Calu3 (cell line): Measurements from ENCODE around the gene CRB2. TPM values are rescaled to one million over a fixed set of nuclear protein-coding genes. Genes with fewer than 3 reads are reported as not detected.

ENCODE experiments used
- BruUV-seq: library from RNA; stranded (reverse); fragments of 400-500 nt; replicated peaks from 2 replicates; lab custom pipeline; 2021; lab: Mats Ljungman, UMichigan
- CTCF ChIA-PET: fragments of 300-600 bp; sonication (Branson Sonifier 250); formaldehyde crosslinking; loops from one replicate; lab custom pipeline; 2022; ENCODE audit warnings: antibody characterized with exemption; lab: Charles Lee
- DNase-seq: peaks from one replicate; pipeline ENCODE4 v3.0.0; 2022
- H3K27ac Mint-ChIP-seq: one replicate; pipeline ENCODE4 v1.8.0; 2022; ENCODE audit warnings: mixed read lengths; ENCODE audit not compliant: unreplicated experiment
- H3K27me3 Mint-ChIP-seq: one replicate; pipeline ENCODE4 v1.8.0; 2022; ENCODE audit warnings: mixed read lengths; ENCODE audit not compliant: unreplicated experiment
- H3K36me3 Mint-ChIP-seq: one replicate; pipeline ENCODE4 v1.8.0; 2022; ENCODE audit warnings: mild to moderate bottlenecking, moderate library complexity, mixed read lengths; ENCODE audit not compliant: insufficient read depth, unreplicated experiment
- H3K4me1 Mint-ChIP-seq: one replicate; pipeline ENCODE4 v1.8.0; 2022; ENCODE audit warnings: mild to moderate bottlenecking, low read depth, mixed read lengths; ENCODE audit not compliant: unreplicated experiment
- H3K4me3 Mint-ChIP-seq: one replicate; pipeline ENCODE4 v1.8.0; 2022; ENCODE audit warnings: mild to moderate bottlenecking, low read depth, moderate library complexity, mixed read lengths; ENCODE audit not compliant: unreplicated experiment
- H3K9me3 Mint-ChIP-seq: one replicate; pipeline ENCODE4 v1.8.0; 2022; ENCODE audit warnings: low read depth, mixed read lengths; ENCODE audit not compliant: unreplicated experiment
- intact Hi-C: fragments of 100-400 bp; cut with micrococcal nuclease; formaldehyde crosslinking; loops from one replicate; pipeline ENCODE4 v1.10.0; 2022; ENCODE audit not compliant: unreplicated experiment
- total RNA-seq: library from RNA; stranded (reverse); gene quantifications from 2 replicates; pipeline ENCODE4 v1.2.3, GENCODE V29; 2022
- TF ChIP-seq, protein P1 (sequence below): fragments of 200-600 bp; IDR thresholded peaks from one replicate; pipeline ENCODE4 v1.8.0; 2022; ENCODE audit warnings: antibody characterized with exemption; ENCODE audit not compliant: unreplicated experiment

Gene CRB2
- total RNA-seq, 1 experiment from 2014 or later: not detected

DNA sequence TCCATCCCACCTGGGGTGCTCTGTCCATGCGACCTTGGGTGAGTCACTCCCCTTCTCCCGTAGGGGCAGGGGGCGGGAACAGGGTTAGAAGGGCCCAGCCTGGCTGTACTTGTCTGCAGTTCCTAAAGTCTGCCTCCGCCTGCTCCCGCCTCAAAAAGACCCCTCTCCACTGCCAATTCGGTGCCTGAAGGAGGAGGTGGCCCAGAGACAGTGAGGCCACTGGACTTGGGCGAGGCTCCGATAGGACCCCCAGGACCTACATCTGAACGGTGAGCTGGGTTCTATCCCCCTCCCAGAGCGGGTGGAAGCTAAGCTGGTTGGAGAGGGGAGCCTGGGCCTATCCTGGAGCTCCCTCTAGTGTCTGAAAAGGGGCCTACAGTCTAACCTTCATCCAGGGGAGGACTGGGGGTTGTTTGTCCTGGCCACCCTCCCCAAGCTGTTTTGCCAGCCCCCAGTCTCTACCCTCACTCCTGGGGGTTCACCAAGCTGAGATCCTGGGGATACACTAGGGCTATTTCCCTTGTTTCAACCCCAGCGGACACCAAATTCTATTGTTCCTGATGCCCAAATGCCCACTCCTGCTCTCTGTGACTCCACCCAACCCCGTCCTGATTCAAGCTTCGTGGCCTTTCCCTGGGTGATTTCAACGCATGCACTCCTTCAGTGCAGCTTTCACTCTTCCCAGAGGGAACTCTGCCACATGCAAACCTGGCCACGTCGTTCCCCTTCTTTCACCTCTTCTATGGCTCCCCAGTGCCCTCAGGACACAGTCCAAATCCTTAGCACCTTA is 6.1 kb upstream of the CRB2 start:
- DNase-seq: peak; percentile 66
- Mint-ChIP-seq H3K4me1 (no peaks in the 10 kb centered on the region), H3K4me3 (no peak overlapping the region), H3K27me3 (peaks cover 44% of the 10 kb centered on the region), H3K27ac (no peak overlapping the region), H3K36me3 (peaks cover 6% of the 10 kb centered on the region), H3K9me3 (no peaks in the 10 kb centered on the region)
- intact Hi-C loops: loop anchor here (2.0 to 5.0 kb wide), 3 partner anchors 37 to 269 kb away; no protein-coding TSS in a partner anchor
- no TSS peak for BruUV-seq
- TF ChIP-seq, protein P1, sequence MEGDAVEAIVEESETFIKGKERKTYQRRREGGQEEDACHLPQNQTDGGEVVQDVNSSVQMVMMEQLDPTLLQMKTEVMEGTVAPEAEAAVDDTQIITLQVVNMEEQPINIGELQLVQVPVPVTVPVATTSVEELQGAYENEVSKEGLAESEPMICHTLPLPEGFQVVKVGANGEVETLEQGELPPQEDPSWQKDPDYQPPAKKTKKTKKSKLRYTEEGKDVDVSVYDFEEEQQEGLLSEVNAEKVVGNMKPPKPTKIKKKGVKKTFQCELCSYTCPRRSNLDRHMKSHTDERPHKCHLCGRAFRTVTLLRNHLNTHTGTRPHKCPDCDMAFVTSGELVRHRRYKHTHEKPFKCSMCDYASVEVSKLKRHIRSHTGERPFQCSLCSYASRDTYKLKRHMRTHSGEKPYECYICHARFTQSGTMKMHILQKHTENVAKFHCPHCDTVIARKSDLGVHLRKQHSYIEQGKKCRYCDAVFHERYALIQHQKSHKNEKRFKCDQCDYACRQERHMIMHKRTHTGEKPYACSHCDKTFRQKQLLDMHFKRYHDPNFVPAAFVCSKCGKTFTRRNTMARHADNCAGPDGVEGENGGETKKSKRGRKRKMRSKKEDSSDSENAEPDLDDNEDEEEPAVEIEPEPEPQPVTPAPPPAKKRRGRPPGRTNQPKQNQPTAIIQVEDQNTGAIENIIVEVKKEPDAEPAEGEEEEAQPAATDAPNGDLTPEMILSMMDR: peak; percentile 80
- CTCF ChIA-PET: interaction anchor here (0.7 to 2.3 kb wide), 6 partner anchors 22 to 272 kb away, joined by 3 to 14 read pairs (median 4); no protein-coding TSS in a partner anchor

DNA sequence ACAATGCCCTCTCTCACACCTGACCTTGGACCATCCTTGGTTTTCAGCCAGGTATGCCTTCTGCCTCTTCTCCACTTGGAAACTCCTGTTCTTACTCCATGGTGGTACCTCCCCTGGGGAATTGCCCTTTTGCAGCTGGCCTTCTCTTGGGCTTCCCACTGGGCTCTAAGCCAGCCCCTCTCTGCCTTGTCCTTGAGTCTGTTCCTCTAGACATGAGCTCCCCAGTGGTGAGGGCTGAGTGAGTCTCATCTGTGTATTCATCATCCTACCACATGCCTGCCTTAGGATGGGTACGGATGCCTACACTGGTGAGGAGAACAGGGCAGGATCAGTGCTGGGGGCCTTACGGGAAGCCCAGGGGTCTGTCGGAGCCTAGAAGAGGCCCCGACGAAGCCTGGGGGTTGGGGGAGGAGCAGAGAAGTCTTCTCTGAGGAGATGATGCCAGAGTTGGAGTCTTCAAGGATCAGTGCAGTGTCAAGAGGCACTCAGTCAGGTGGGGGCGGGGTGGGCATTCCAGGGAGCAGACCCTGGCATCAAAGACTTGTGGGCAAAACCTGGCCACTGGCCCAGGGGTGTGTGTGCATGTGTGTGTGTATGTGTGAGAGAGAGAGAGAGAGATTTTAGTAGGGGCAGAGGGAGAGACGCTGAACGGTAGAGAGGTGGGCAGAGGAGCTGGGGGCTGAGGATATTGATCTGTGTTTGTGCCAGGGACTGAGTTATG is 5.2 kb upstream of the CRB2 start:
- intact Hi-C loops: loop anchor here (2.0 to 5.0 kb wide), 2 partner anchors 37 to 270 kb away; no protein-coding TSS in a partner anchor
- no peaks in the 10 kb centered on the region for H3K9me3 Mint-ChIP-seq
- TF ChIP-seq, protein P1: no peak
- BruUV-seq: no TSS peak
- DNase-seq: no peak
- no peak overlapping the region for H3K27ac Mint-ChIP-seq
- H3K36me3 Mint-ChIP-seq: peaks cover 6% of the 10 kb centered on the region
- H3K4me3 Mint-ChIP-seq: no peak overlapping the region
- CTCF ChIA-PET: interaction anchor here (1.1 to 2.3 kb wide), 4 partner anchors 82 to 270 kb away, joined by 3 to 14 read pairs (median 5); partner anchors contain the start of gene STRBP
- no peaks in the 10 kb centered on the region for H3K4me1 Mint-ChIP-seq
- peaks cover 53% of the 10 kb centered on the region for H3K27me3 Mint-ChIP-seq

DNA sequence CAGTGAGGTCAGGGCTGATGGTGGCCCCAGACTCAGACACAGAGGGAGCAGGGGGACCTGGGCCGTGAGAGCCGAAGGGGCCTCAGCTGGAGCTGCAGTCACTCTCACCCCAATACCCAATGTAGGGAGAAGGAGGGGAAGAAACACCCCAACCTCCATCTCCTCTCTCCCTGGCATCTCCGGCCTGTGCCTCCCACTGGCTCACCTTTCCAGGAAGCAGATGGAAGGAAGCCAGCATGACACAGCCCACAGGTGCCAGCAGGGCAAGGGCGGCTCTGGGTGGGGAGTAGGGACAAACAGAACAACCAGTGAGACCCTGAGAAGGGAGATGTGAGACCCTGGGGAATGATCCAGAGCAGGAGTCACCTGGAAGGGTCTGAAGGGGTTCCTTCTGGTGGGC is 3.0 kb upstream of the CRB2 start:
- Mint-ChIP-seq H3K36me3 (peaks cover 6% of the 10 kb centered on the region), H3K4me1 (no peaks in the 10 kb centered on the region), H3K27ac (no peak overlapping the region), H3K27me3 (peaks cover 68% of the 10 kb centered on the region), H3K4me3 (no peak overlapping the region), H3K9me3 (no peaks in the 10 kb centered on the region)
- no peak for DNase-seq
- BruUV-seq: no TSS peak
- TF ChIP-seq, protein P1: no peak
- CTCF ChIA-PET: no interaction called here
- intact Hi-C loops: loop anchor here (5.0 kb wide), 1 partner anchor 34 kb away; no protein-coding TSS in a partner anchor

DNA sequence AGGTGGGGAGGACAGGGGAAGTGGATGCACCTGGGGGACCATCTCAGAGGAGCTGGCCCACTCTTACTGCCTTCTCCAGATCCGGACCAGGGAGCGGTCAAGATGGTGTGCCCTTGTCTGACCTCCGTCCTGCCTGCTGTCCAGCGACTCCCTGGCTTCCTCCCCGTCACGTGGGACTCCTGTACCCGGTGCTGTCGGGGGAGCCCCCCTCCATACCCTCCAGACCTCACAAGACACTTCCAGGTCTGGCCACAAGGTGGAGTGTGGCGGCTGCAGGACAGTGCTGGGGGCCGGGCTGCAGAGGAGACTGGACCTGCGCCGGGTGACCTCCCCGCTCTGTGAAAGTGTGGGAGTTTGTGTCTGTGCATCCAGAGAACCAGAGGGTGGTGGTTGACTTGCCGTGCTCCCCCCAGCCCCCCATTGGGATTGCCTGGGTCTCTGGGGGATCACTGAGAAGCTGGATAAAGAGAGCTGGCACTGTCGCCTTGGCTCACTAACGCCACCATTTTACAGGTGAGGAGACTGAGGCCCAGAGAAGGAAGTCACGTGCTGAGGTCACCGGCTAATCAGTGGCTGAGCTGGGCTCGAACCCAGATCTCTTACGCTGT is 1.9 kb upstream of the CRB2 start:
- Mint-ChIP-seq H3K4me1 (no peaks in the 10 kb centered on the region), H3K27ac (no peak overlapping the region), H3K27me3 (peaks cover 68% of the 10 kb centered on the region), H3K4me3 (no peak overlapping the region), H3K9me3 (no peaks in the 10 kb centered on the region), H3K36me3 (peaks cover 6% of the 10 kb centered on the region)
- intact Hi-C loops: loop anchor here (5.0 kb wide), 1 partner anchor 33 kb away; no protein-coding TSS in a partner anchor
- no TSS peak for BruUV-seq
- CTCF ChIA-PET: interaction anchor here (1.5 kb wide), 1 partner anchor 32 kb away, joined by 5 read pairs; no protein-coding TSS in a partner anchor
- TF ChIP-seq, protein P1: peak; percentile 79
- peak; percentile 72 for DNase-seq
